Astrocyte of the hippocampus (primary cell): Measurements from ENCODE around the gene CDH23.
A peak's percentile ranks its signal among the peaks of the same experiment; 100 is the strongest.

ENCODE experiments used
- DNase-seq: peaks from one replicate; pipeline ENCODE4 v3.0.0; 2011; ENCODE audit warnings: low read depth, low spot score

The CDH23 gene

GRCh38 chr10:71564194-71564820, 167.6 kb downstream of the CDH23 start:
- DNase-seq = peak; percentile 15

GRCh38 chr10:71565284-71566000, 168.7 kb downstream of the CDH23 start:
- DNase-seq = no peak

DNA sequence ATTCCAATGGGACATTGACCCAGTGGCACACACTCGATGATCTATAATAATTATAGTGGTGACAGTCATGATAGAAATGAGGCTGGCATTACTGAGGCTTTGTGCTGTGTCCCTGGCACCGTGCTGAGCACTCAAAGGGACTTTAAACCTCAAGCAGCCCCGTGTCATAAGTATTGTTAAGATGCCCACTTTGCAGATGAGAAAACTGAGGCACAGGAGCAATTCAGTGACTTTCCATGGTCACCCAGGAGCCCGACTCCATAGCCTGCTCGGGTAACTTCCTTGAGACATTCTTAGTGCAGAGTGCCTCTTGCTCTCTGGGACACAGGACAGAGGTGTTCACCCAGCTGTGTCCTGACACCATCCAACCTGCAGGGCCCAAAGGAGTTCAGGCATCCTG, 170.3 kb downstream of the CDH23 start:
- no peak for DNase-seq

DNA sequence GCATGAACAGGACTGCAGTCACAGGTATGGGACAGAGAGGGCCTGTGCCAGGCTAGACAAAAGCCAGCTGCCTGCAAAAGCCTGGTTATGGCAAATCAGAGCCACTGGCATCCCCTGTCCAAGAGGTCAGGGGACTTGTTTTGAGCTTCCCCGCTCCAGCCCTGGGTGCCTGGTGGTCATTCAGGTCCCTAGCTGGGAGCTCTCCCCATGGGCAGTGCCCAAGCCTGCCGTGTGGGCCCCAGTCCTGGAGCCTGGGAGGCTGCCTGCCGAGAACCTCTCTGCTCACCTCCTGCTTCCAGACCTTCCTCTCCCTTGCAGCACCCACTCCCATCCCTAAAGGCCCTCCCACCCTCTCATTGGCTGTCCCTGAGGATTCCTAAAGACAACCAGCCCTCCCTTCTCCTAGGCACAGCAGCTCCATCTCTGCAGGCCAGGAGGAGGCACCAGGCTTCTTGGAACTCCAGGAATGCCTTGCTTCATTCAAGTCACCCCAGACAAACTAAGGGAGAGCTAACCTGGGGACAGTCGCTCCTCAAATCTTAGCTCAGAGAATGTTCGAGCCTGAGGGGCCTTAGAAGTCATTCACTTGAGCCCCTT, 172.3 kb downstream of the CDH23 start:
- no peak for DNase-seq

DNA sequence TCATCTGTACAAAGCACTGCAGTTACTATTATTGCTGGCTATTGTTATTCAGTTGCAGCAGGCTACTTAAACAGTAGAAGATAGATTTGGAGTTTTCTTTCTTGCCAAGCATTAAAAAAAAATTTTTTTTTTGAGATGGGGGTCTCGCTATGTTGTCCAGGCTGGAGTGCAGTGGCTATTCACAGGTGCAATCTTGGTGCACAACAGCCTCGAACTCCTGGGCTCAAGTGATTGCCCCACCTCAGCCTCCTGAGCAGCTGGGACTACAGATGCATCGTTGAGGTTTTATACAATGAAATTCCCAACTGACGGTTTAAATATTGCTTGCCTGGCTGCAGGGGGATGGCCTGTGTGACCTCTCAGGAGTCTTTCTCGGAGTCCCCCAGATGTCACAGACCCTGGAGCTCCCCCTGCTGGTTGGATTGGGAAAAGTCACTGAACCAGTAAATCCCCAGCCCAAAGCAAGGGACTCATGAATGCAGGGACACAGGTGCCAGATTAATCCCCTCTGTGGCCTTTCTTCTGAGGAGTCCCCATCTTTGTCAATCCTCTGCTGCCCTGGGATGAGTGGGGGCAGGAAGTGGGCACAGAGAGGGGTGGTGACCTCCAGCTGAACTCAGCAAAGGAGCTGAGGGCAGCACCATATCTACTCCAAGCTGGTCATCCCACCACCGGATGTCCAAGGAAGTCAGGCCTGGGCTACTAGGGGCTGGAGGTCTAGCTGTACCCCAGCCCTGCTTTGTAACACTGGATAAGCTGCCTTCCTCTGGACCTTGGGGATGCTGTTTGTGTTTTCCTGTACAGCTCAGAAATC, 173.3 kb downstream of the CDH23 start:
- peak; percentile 72 for DNase-seq

DNA sequence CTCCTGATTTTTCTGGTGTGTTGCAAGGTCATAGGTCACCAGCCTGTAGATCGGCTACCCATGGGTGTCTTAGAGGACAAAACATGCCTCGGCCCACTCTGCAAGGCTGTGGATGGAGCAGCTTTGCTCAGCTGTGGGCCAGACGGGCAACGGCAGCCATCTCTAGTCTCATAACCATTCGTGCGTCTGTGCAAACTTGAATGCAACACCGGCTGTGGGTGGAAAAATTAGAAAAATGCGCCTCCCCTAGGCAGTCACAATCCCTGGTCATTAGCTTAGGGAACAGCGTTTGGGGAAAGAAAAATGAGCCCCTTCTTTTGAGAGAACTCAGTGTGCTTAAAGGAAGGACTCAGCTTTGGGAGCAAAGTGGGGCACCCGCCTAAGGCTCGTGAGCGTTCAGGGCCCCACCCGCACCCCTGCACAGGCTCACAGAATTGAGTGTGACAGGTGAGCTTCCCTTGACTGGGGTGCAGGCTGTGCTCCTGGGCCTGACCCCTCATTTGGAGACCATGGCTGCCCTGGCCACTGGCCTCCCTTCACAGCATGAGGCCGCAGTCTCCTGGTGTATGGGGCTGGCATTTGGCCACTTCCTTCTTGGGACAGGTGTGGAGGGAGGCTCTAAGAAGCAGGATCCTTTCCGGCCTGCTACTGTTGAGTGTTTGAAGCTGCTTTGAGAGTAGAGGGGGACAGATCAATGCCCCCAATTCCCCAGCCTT, 174.9 kb downstream of the CDH23 start:
- DNase-seq = no peak

DNA sequence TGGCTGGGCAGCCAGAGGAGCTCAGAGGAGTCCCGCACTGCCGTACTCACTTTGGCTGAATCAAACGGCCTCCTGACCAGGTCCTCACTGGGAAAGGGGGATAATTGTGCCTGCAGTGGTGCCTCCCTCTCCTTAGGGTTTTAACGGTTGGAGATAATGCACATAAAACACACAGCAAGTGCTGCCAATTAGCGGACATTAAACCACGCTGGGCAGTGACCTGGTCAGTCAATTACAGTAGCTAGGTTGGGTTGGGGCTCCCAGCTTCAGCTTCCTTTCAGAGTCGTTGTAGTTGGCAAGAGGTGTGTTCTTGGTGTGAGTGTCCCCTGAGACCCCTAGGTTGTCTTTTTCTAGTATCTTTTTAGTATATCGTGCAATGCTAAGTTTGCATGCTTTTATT, 176.2 kb downstream of the CDH23 start:
- DNase-seq = no peak

- no peak for DNase-seq
These were observed 177.1 kb downstream of the CDH23 start for GRCh38 chr10:71573562-71574518.

DNA sequence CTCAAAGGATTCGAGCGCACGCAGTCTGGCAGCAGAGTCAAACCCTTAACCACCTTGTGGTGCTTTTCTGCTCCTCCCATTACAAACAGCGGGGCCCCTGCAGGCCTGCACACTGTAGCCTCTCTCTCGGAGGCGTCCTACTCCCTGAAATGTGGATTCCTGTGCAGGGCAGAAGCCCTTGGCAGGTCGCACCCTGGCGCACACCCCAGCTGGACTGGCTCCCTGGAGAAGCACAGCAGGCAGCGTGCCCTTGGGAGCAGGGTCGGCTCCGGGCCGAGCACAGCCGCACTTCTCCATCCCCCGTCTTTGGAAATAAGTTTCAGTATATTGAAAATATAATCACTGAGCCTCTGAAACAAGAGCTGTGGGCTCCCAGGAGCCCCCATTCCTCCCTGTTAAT, 178.7 kb downstream of the CDH23 start:
- DNase-seq = no peak

DNA sequence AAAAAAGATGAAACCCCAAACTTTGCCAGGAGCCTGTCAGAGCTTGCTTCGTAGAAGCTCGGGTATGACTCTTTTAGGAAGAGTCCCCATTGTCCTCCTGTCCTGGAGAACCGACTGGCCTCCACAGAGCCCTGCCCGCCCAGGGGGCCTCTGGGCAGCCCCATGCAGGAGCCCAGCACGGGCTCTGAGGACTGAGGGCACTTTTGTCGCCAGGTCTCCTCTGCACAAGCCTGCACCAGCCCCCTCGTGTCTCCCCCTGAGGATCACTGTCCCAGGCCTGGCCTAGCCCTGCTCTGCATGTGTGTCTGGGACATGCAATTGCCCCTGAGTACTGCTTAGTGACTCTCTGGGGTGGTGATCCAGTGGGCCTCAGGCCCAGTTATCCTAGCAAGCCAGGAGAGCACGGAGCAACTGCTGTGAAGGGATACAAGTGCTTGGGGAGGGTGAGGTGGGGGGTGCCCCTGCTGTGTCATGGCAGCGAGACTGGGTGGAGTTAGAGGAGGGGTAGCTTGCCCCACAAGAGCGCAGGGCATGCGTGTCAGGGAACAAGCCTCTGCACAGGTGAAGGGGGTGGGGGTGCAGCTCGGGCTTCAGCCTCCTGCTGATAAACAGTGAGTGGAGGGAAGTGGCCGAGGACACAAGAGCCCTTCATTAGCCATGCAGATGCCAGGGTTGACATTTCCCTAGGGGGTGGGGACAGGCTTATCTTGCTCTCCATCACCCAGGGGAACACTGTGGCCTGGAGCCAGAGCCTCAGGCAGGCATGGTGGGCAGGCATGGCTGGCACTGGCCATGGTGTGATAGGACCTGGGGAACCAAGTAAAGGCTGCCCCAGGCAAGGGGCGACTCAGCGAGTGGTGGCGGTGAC, 179.4 kb downstream of the CDH23 start:
- DNase-seq = no peak

DNA sequence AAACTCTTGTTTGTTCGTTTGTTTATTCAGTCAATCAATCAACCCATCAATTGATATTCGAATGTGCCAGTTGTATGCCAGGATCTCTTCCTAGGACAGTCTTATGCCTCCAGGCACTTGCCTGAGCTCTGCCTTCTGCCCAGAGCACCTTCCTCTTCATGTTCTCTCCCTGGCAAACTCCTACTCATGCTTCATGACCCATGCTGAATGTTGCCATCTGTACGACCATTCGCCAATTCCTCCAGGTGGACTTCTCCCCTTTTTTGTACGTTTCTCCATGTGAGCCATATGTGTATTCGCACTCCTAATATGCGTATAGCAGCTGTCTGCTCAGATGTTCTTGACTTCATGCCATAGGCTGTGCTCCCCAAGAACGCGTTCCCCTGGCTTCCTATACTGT, 180.1 kb downstream of the CDH23 start:
- DNase-seq = no peak

DNA sequence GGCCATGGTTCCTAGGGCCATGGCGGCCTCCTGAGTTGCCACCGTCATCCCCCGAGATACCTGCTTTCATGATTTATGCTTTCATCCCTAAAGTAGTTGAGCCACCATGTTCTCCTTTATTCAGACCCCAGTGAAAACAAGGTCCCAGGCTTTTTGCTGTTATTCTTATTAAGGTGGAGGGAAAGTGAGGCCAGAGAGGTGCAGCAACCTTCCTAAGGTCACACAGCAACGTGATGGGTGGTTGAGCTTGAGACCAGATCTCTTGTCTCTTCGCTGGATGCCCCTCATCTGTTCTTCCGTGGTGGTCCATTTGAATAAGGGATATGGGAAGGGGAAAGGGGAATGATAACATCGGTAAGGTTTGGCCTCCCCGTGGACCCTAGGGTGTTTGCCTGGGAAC, 180.6 kb downstream of the CDH23 start:
- DNase-seq = no peak

DNA sequence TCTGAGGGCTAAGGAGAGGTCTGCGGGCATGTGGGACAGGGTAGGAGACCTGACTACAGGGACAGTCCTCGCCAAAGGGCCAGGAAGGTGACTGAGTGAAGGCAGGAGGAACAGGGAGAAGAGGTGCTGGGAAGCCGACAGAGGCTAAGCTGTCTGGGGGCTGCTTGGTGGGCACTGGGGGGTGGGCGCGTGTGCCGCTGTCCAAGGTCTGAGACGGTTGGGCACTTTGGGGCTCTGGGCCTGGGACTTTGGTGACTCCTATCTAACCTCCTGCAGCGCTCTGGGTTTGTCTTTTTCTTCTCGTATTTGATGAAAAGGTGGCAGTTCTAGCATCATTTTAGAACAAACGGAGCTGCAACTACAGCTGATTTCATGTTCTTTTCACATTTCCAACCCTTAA, 181.3 kb downstream of the CDH23 start:
- DNase-seq = no peak

DNA sequence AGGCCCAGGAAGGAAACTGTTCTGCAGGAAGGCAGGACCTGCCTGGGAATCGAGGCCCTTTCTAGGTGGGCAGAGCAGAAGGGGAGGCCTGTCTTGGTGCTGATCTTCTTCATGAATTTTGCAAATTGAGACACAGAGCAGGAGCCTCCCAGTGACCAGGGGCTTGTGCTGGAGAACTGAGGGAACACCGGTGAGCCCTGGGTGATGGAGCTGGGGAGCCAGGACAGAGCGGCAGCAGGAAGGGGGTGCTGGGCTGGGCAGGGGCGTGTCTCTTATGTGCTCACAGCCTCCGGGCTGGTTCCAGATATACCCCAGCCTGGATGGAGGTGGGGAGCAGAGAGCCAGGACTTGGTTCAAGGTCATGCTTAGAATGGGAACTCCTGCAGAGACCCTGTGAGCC, 182.9 kb downstream of the CDH23 start:
- no peak for DNase-seq

DNA sequence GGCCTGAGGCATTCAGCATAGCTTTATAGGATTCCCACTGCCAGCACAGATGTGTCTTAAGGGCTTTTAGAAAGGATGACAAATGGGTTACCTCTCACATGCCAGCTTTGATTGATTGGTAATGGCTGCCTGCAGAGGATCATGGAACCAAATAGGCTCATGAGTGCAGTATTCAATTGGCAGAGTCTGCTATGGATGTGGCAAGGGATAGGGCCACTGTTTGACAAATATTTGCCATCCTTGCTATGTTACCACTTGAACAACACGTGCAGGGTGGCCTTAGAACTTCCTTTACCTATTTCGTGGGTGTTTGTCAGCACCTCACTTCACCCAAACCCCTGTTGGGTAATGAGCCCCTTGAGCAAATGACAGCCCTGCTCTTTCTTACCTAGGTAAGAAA, 183.7 kb downstream of the CDH23 start:
- no peak for DNase-seq

DNA sequence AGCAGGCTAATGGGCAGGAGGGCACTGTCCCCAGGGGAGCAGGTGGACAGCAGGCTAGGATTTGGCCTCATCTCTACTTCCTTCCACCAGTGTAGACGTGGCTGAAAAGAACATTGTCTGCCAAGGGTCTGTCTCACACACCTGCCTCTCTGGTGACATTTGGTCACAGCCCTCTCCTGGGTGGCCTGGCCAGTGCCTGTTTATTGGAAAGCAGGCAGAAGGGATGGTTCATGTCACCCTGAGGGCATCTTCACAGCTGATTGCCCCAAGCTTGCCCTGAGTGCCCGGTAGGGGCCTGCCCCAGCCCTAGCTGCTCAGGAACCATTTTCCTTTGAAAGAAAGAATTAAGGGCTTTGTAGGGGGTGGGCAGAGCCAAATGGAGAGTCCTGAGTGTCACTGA, 184.2 kb downstream of the CDH23 start:
- no peak for DNase-seq

- no peak for DNase-seq
These were observed 184.7 kb downstream of the CDH23 start for GRCh38 chr10:71581376-71581775.

DNA sequence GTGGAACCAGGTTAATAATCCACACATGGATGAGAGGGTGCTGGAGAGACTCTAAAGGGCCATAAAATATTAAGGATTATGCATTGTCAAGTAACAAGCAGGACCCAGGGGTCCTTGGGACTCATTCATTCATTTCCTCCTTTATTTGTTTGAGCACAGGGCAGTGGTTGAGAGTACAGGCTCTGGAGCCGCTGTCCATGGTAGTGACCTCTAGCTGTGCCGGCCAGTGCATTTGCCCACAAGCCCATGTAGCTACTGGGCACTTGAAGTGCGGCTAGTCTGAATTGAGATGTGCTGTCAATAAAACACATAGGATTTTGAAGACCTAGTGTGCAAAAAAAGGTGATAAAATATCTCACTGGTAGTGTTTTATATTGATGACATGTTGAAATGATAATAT, 185.3 kb downstream of the CDH23 start:
- DNase-seq = peak; percentile 78
